ENCODE data around the gene NTRK3. TPM values are rescaled to one million over a fixed set of nuclear protein-coding genes. Genes with fewer than 3 reads are reported as not detected.

NTRK3 gene
- total RNA-seq, 1 experiment from 2014 or later = not detected

DNA sequence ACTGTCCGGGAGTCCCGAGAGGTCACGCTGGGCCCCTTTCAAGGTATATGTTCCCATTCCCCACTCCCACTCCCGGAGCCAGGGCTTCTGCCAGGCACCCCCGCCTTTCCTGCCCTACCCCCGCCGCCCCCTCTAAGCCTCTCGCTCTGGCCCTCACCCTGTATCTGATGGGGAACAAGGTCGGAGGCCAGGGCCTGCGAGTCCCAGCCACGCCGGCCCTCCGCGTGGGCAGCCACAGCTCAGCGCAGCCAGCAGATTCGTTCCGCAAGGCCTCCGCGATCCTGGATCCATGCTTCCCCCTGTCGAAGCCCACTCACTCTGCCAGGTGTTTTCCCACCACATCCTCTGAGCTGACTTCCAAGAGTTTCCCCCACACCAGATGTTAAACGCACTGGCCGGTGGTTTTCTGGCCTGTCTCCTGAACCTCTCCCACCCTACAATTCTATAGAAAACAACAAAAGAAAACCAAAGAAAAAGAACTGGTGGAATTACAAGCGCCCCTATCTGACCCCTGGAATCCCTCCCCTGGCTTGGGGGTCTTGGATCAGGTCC lies 303.7 kb downstream of the NTRK3 start:
- in situ Hi-C loops (cut with HindIII; ENCODE audit: low pct_unique_long_range_greater_than_20kb, low sequenced_read_pairs) = no loop called here
- DNase-seq (ENCODE audit: low read depth) = no peak

DNA sequence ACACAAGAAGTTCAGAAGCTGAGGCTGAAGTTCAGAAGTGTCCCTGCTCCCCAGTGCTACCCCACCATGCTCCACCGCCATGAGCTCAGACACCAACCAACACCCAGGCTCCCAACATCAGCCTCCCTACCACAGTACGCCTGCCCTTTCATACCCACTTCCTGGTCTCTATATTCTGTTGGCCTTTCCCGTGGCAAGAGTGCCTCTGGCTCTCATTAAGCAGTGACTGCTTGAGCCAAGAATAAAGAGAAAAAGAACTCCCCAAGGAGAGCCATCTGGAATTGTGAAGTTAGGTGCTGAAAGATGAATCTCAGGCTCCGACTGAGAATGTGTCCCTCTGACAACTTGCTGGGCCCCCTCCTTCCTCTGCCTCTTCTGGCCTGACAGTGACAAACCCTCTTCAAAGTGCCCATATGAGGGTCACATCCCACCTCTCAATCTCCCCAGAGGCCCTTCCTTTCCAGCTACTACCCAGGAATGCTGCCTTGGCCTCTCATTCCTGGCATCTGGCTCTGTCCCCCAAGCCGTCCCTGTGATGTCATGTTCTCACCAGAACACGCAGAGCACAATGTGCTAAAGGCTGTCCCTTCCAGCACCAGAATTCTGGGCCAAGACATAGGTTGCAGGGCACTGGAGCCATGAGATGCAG lies 306.8 kb downstream of the NTRK3 start:
- DNase-seq (ENCODE audit: low read depth) = no peak
- in situ Hi-C loops (cut with HindIII; ENCODE audit: low pct_unique_long_range_greater_than_20kb, low sequenced_read_pairs) = no loop called here

DNA sequence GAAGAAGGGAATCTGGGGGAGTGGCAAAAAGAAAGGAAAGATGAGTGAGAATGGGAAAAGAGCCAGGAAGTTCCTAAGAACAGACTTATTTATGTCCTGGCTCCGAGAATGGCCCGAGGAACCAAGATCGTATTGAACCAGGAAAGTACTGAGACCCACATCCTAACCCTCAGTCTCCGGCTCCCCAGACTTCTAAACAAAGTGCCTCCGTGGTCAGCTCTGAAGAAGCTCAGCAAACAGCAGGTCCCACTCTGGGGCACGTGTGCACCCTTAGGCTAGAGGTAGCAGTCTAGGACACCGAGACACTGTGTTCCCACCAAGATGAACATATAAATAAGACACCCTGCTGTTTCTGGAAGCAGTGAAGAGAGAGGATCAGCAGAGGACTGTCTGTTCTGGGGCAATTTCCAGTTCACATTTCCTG lies 307.4 kb downstream of the NTRK3 start:
- in situ Hi-C loops (cut with HindIII; ENCODE audit: low pct_unique_long_range_greater_than_20kb, low sequenced_read_pairs) = no loop called here

DNA sequence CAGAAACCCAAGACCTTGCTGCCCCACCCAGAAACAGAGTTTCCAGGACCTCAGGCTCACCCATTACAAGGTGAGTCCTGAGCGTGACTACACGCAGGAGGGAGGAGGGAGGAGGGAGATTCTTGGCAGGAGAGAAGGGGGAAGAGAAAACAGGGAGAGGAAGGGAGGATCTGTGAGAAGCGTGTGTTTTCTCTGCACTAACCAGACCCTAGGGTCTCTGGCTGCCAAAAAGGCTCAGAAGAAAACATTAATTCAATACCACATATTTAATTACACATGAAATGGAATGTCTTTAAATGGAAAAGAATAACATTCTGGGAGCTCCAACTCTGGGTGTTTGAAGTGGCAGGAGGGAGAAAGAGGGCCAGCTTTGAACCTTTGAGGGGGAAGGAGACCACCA lies 309.0 kb downstream of the NTRK3 start:
- DNase-seq (ENCODE audit: low read depth) = no peak
- in situ Hi-C loops (cut with HindIII; ENCODE audit: low pct_unique_long_range_greater_than_20kb, low sequenced_read_pairs) = no loop called here

More for the DNA sequence above, 307.4 kb downstream of the NTRK3 start:
- no peak for DNase-seq (ENCODE audit: low read depth)

DNA sequence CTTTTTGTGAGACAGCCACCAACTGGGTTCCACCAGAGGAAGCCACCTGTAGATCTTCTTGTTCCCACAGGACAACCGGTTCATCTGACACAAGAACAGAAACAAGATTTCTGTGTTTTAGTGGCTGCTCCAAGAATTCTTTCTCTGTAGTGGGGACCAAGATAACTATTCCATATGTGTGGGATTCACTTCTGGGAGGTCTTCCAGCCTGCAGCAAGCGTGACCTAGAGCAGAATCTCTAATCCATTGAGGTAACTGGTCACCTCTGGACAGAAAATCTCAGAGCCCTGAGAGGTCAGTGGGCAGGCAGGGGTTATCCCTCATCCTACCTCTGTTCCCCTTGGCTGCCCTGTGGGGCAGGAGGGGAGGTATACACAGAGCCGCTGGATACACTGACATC lies 311.3 kb downstream of the NTRK3 start:
- in situ Hi-C loops (cut with HindIII; ENCODE audit: low pct_unique_long_range_greater_than_20kb, low sequenced_read_pairs) = no loop called here
- DNase-seq (ENCODE audit: low read depth) = no peak

DNA sequence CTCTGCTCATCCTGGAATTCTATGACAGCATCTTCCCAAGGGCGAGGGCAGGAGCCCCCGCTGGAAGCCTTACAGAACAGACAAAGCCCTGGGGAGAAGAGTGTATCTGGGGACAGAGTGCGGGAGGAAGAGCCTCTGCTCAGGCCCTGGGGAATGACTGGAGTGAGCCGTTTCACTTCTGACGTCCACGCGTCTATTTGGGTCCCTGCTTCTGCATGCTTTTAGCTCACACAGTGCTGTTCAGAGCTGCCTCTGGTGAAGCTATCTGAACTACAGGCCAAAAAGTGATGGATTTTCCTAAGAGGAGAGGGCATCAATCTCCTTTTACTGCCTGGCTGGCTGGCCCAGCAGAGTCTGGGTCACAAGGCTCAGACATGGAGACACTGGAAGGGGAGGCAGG lies 311.8 kb downstream of the NTRK3 start:
- no peak for DNase-seq (ENCODE audit: low read depth)
- in situ Hi-C loops (cut with HindIII; ENCODE audit: low pct_unique_long_range_greater_than_20kb, low sequenced_read_pairs) = no loop called here

DNA sequence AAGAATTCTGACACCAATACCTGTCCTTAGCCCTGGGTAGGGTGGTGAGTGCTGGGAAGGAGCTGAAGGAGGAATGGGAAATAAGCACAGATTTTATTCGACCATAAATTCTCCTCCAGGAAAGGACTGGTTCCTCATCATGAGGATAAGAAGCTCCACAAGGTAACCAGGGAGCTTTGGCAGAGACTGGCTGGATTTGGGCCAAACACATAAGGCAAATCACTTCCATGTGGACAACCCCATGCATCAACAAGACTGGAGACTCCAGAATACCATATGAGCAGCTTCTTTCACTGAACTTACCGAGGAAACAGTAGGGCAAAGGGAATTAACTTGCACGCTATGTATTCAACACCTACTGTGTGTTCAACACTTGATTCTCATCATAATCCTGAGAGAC lies 312.5 kb downstream of the NTRK3 start:
- no peak for DNase-seq (ENCODE audit: low read depth)
- in situ Hi-C loops (cut with HindIII; ENCODE audit: low pct_unique_long_range_greater_than_20kb, low sequenced_read_pairs) = no loop called here

DNA sequence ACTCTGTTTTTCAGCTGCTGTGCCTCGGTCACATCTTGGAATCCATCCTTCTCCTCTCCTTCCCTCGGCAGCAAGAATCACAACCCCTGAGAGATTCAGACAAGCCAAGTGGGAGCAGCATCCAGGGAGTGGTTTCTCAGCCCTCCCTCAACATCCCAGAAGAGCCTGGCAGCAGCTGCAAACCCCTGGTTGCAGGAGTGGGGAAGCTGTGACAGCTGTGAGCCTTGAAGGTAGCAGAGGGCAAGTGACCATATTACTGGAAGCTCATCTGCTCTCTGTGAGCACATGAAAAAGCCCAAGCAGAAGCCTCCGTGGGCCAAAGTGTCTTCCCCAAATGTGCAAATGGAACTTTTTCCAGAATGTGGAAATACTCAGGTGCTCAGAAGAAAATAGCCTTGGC lies 312.9 kb downstream of the NTRK3 start:
- in situ Hi-C loops (cut with HindIII; ENCODE audit: low pct_unique_long_range_greater_than_20kb, low sequenced_read_pairs) = no loop called here

DNA sequence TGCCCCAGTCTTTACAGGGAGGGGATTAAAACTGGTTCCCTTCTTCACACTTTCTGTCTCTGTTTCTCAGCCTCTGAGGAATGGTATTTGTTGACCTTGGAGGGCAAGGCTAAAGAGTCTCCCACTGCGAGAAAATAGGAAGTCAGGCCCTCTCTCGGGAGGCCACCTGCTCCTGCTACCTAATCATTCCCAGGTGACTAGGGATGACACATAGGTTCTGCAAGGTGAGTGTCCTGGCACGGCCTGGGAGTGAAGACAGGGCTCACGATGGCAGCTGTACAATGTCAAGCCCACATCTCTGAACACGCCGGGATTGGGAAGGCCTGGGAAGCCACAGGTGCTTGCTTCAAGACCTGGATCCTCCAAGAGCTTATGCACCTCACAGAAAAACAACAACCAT lies 314.2 kb downstream of the NTRK3 start:
- in situ Hi-C loops (cut with HindIII; ENCODE audit: low pct_unique_long_range_greater_than_20kb, low sequenced_read_pairs) = no loop called here

More for the DNA sequence above, 312.9 kb downstream of the NTRK3 start:
- DNase-seq (ENCODE audit: low read depth) = no peak

DNA sequence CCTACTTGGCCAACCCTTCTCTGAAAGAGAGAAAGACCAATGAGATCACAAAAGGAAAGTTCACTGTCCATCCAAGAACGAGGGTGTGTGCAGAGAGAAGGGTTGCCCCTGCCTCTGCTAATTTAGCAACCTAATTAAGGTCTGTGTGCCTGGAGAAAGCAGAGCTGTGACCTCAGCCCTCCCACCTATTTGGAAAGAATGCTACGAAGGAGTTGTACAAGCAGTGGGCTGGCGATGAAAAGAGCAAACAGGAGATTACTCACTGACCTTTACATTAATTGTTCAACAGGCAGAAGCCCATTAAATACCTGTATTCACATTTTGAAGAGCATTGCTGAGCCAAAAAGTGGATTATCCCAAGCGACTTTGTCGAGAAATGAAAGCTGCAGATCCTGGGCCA lies 314.9 kb downstream of the NTRK3 start:
- in situ Hi-C loops (cut with HindIII; ENCODE audit: low pct_unique_long_range_greater_than_20kb, low sequenced_read_pairs) = no loop called here

More for the DNA sequence above, 314.2 kb downstream of the NTRK3 start:
- DNase-seq (ENCODE audit: low read depth) = no peak

DNA sequence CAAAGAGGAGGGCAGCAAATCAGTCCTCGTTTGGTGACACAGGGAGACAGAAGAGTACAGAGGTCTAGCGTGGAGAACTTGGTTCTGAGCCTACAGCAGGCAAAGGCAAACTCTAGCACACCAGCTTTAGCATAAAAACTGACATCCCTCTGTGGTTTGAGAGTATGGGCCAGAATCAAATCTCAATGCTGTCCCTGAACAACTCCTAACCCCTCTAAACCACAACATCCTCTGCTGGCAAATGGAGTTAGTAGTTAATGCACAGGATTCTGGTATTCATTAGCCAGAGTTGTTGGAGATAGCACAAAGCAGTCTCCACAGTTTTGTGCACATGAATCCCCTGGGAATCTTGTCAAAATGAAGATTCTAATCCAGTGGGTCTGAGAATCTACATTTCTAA lies 315.8 kb downstream of the NTRK3 start:
- in situ Hi-C loops (cut with HindIII; ENCODE audit: low pct_unique_long_range_greater_than_20kb, low sequenced_read_pairs) = no loop called here
- no peak for DNase-seq (ENCODE audit: low read depth)

More for the DNA sequence above, 314.9 kb downstream of the NTRK3 start:
- DNase-seq (ENCODE audit: low read depth) = no peak

DNA sequence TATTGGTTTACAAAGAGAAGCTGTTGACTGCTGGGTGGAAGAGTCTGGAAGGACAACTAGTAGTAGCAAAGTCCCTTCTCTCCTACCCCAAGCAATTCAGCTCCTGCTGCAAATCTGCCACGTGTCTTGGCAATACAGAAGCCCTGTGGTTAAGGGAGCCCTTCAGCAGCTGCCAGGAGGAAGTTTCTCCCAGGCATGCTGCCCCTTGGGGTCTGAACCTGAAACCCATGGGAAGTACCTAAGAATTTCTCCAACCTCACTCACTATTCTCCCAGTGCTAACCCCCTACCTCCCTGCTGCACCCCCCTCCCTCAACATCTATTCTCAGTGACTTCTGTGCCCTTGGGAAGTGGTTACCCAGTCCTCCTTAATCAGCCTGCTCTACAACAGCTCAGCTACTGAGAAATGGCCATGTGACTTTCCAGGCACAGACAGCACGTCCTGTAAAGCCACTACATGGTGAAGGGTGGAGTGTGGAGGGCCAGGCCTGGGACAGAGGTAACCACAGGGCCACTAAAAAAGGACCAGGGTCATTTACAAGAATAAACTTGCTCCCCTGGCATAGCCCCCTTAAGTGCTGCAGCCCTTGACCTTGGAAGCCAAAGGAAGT lies 316.6 kb downstream of the NTRK3 start:
- DNase-seq (ENCODE audit: low read depth) = no peak
- in situ Hi-C loops (cut with HindIII; ENCODE audit: low pct_unique_long_range_greater_than_20kb, low sequenced_read_pairs) = no loop called here

DNA sequence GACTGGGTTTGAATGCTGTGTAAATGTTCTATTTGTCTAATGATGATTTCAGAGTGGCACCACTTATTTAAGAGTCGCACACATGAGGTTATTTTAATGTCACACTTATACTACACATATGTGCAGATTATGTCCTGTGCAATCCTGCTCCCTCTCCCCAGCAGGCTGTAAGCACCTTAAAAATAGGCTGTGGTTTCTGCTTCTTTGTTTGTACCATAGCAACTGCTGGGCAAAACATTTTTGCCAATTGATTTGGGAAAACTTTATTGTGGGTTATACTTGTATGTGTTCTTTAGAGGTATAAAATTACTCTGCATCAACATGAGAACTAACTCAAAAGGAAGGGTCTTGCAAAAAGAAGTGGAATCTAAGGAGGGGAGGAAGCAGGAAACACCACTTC lies 318.5 kb downstream of the NTRK3 start:
- in situ Hi-C loops (cut with HindIII; ENCODE audit: low pct_unique_long_range_greater_than_20kb, low sequenced_read_pairs) = no loop called here
- DNase-seq (ENCODE audit: low read depth) = no peak

DNA sequence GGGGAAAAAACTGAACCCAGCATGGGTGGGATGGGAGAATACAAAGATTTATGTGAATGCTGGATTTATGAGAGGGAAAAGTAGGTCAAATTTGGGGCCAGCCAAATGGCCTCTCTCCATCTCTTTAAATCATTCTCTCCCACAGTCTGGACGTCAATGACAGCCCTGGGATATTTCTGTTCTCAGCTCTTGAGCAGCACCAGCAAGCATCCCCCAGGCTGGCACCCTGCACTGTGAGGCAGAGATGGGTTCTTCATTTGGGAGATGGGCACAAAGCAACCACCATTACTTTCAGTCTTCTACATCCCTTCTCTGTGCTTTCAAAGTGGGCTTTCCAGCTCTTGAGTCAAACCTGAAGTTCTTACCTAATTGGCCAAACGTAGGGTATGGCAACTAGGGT lies 321.0 kb downstream of the NTRK3 start:
- DNase-seq (ENCODE audit: low read depth) = no peak
- in situ Hi-C loops (cut with HindIII; ENCODE audit: low pct_unique_long_range_greater_than_20kb, low sequenced_read_pairs) = no loop called here

DNA sequence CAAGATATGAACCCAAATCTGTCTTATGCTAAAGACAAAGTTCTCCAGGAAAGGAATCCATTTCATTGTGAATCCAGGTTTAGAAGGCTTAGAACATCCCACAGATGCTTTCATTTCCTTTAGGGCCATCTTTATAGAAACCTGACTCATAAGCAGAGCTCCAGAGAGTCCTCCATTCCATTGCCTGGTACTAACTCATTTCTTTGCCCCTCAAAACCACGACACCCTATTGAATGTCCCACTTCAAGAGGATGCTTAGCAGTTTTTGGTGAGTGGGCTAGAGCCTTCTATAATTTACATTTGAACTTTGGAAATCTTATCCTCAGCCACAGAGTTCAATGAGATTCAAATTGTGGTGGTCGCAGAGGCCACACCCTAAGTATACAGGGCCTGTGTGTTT lies 325.0 kb downstream of the NTRK3 start:
- DNase-seq (ENCODE audit: low read depth) = no peak
- in situ Hi-C loops (cut with HindIII; ENCODE audit: low pct_unique_long_range_greater_than_20kb, low sequenced_read_pairs) = no loop called here

DNA sequence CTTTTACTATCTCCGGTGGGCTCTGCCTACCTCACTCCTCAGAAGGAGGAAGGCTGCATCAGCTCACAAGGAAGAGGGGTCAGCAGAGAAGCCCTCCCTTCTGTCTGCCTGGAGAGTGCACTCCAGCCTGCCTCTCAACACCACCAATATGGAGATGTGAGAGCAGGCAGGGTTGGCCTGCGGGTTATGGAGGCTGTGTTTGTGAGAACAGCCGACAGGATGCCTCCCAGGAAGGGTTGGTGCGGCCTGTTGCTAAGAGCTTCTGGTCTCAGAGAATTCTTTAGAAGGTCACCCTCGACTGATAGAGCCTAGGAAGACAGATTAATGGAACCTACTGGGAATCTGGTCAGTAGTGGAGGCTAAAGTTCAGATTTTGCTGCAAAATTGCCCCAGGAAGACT lies 326.1 kb downstream of the NTRK3 start:
- in situ Hi-C loops (cut with HindIII; ENCODE audit: low pct_unique_long_range_greater_than_20kb, low sequenced_read_pairs) = no loop called here
- no peak for DNase-seq (ENCODE audit: low read depth)

DNA sequence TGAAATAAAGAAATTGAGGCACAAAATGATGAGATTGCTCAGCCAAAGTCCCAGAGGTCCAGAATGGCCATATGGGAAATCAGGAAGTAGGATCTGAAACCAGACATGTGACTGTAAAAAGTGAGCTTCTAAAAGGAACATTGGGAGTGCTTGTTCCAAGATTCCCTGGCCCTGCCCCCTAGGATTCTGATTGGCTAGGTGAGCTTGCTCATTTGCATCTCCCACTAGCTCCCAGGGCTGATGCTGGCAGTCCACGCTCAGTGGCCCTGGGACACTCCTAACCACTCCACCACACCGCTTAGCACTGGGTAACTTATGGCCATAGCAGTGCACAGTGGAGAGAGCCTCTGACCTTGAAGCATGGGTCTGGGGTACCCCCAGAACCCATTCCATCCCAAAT lies 326.7 kb downstream of the NTRK3 start:
- in situ Hi-C loops (cut with HindIII; ENCODE audit: low pct_unique_long_range_greater_than_20kb, low sequenced_read_pairs) = no loop called here
- no peak for DNase-seq (ENCODE audit: low read depth)

DNA sequence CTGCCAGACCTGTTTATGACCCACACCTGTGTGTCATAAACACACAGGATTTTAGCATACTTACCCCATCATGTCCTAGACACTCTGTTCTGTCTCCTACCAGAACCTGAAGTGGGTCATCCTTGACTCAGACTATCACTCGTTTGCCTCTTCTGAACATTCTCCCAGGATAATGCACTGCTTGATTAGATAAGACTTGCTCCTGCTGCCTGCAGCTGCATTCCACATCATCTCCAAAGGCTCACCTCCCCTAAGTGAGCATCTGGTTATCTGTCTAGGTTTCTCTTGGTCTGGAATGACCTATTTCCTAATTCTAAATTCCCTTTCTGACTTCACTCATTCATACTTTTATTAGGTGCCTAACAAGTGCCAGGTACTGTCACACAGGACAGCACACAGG lies 332.1 kb downstream of the NTRK3 start:
- DNase-seq (ENCODE audit: low read depth) = no peak
- in situ Hi-C loops (cut with HindIII; ENCODE audit: low pct_unique_long_range_greater_than_20kb, low sequenced_read_pairs) = no loop called here

DNA sequence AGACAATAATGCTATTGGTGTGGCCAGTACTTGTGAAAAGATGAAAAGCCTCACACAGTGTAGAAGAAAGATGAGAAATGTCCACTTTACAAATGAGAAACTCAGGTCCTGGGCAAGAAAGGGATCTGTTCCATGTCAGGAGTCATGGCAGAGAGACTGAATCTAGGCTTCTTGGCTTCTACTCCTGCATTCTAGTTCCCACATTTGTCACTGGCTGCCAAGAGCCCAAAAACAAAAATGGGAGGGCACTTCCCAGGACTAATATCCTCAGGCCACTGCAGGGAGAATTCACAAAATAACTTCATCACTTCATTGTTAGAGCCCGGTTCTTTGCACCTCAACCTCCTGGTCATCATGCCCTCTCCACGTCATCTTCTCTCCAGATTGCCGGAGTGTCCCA lies 337.5 kb downstream of the NTRK3 start:
- in situ Hi-C loops (cut with HindIII; ENCODE audit: low pct_unique_long_range_greater_than_20kb, low sequenced_read_pairs) = no loop called here
- DNase-seq (ENCODE audit: low read depth) = no peak

DNA sequence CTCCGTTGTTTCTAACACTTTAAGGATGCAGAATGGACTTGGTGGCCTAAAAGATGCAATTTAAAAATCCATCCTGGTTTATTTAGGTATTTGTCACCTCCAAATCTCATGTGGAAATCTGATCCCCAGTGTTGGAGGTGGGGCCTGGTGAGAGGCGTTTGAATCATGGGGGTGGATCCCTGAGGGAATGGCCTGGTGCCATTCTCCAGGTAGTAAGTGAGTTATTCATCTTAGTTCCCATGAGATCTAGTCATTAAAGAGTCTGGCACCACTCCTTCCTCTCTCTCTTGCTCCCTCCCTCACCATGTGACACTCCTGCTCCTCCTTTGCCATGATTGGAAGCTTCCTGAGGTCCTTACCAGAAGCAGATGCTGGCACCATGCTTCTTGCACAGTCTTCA lies 339.1 kb downstream of the NTRK3 start:
- no peak for DNase-seq (ENCODE audit: low read depth)
- in situ Hi-C loops (cut with HindIII; ENCODE audit: low pct_unique_long_range_greater_than_20kb, low sequenced_read_pairs) = no loop called here

Measured in Caki2 (cell line).